Measurements from ENCODE around the gene VGLL4. TPM values are rescaled to one million over a fixed set of nuclear protein-coding genes. Genes with fewer than 3 reads are reported as not detected.

VGLL4 gene
- total RNA-seq, 4 donors from 2014 or later: 41.3 to 54.7 (median 49.5) TPM

DNA sequence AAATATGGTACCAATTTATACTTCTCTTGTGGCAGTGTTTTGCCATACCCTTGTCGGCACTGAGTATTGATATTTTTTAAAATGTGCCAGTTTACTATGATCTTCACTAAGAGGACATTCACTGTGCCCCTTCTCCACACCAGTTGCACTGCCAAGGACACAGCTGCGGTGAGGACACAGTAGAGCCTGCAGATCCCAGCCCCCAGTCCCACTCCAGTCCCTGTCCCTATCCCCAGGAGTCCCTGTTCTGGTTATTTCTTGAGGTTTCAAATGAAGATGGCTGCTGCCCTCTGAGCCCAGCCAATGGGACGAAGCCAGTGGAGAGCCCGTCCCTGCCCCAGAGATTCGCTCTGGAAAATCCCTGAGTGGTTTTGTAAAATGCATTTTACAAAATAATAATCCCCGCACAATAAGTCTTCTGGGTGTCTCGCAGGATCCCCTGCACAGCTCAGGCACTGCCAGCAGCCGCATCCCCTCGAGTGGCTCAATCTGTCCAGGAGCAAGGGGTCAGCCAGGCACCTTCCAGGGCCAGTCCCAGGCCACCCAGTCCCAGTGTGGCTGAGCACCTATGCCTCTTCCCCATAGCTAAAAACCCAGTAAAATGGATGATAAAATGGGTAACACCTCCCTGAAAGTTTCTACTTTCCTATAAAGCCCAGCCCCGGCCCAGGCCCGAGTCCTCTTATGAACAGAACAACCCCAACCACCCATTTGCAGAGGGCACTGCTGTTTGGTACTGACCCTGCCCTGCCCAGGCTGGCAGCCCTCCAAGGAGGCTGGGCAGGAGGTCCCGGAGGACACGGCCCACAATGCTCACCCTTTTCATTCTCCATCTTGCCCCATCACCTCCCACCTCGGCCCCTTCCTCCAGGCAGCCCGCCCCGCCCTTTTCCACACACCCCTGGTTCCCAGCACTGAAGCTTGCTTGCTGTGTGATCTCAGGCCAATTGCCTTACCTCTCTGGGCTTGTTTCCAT, 91.1 kb downstream of the VGLL4 start:
- TF ChIP-seq, protein P1, sequence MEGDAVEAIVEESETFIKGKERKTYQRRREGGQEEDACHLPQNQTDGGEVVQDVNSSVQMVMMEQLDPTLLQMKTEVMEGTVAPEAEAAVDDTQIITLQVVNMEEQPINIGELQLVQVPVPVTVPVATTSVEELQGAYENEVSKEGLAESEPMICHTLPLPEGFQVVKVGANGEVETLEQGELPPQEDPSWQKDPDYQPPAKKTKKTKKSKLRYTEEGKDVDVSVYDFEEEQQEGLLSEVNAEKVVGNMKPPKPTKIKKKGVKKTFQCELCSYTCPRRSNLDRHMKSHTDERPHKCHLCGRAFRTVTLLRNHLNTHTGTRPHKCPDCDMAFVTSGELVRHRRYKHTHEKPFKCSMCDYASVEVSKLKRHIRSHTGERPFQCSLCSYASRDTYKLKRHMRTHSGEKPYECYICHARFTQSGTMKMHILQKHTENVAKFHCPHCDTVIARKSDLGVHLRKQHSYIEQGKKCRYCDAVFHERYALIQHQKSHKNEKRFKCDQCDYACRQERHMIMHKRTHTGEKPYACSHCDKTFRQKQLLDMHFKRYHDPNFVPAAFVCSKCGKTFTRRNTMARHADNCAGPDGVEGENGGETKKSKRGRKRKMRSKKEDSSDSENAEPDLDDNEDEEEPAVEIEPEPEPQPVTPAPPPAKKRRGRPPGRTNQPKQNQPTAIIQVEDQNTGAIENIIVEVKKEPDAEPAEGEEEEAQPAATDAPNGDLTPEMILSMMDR (IDR thresholded peaks at IDR 0.05): no peak
- no peak for ATAC-seq (ENCODE audit: low FRiP score)
- DNase-seq (ENCODE audit: low spot score): no peak

DNA sequence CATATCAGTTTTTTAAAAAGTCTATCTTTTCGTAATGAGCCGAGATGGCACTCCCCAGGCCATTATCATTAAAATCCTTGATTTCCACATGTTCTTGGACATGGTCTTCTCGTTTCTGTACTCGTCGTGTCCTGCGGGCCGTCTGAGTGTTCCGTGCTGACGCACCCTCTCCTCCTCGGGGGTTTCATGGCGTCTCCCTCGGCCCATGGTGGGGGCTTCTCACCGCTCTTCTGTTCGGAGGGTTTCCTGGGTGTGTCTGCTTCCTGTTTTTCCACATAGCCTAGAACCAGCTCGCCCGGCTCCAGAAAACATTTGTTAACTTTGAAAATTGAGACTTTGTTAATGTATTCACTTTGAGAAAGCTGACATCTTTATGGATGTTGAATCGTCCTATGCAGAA, 92.7 kb downstream of the VGLL4 start:
- ATAC-seq (ENCODE audit: low FRiP score) (no peak), DNase-seq (ENCODE audit: low spot score) (no peak)
- TF ChIP-seq, protein P1 (IDR thresholded peaks at IDR 0.05): no peak

DNA sequence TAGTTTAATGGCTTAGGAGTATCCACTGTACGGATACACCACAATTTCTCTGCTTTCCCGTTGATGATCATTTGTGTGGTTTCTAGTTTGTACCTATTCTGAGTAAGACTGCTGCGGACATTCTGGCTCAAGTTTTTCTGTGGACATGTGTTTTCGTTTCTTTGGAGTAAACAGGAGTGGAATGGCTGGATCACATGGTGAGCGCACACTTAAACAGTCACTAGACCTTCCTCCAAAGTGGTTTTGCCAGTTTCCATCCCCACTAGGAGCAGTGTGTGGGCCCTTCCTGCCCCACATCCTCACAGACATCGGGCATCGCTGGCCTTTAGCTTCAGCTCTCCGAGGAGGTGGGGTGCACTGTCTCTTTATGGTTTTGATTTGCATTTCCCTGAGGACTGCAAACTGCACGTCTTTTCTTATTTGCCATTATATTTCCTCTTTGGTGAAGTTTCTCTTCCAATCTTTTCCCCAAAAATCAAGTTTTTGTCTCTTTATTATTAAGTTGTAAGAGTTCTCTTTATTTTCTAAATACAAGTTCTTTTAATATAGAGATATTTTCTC, 94.1 kb downstream of the VGLL4 start:
- TF ChIP-seq, protein P1 (IDR thresholded peaks at IDR 0.05): no peak
- ATAC-seq (ENCODE audit: low FRiP score) (no peak), DNase-seq (ENCODE audit: low spot score) (no peak)

DNA sequence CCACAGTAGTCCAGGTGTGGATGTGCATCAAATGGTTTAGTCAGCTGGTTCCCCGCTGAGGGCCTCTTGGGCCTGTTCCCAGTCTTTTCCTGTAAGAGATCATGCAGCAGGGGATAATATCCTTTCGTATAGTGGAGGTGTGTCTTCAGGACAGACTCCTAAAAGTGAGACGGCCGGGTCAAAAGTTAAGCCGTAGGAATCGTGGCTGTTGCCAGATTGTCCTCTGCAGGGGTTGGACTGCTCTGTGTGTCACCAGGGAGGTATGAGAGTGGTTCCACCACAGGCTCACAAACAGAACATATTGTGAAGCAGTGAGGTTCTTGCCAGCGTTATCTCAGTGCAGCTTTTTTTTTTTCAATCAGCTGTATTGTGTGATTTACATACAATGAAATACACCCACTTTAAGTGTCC, 95.0 kb downstream of the VGLL4 start:
- TF ChIP-seq, protein P1 (IDR thresholded peaks at IDR 0.05): no peak
- DNase-seq (ENCODE audit: low spot score) (no peak), ATAC-seq (ENCODE audit: low FRiP score) (peak; percentile 28)

DNA sequence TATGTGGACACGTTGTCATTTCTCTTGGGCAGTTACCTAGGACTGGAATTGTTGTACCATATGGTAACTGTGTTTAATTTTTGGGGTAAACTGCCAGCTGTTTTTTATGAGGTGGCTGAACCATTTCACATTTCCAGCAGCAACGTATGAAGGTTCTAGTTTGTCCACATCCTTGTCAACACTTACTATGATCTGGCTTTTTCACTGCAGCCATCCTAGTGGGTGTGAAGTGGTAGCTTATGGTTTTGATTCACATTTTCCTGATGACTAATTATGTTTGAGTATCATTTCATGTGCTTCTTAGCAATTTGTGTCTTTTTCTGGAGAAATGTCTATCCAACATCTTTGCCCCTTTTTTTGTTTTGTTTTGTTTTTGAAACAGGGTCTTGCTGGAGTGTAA, 96.2 kb downstream of the VGLL4 start:
- ATAC-seq (ENCODE audit: low FRiP score): no peak
- DNase-seq (ENCODE audit: low spot score): no peak
- TF ChIP-seq, protein P1 (IDR thresholded peaks at IDR 0.05): no peak

DNA sequence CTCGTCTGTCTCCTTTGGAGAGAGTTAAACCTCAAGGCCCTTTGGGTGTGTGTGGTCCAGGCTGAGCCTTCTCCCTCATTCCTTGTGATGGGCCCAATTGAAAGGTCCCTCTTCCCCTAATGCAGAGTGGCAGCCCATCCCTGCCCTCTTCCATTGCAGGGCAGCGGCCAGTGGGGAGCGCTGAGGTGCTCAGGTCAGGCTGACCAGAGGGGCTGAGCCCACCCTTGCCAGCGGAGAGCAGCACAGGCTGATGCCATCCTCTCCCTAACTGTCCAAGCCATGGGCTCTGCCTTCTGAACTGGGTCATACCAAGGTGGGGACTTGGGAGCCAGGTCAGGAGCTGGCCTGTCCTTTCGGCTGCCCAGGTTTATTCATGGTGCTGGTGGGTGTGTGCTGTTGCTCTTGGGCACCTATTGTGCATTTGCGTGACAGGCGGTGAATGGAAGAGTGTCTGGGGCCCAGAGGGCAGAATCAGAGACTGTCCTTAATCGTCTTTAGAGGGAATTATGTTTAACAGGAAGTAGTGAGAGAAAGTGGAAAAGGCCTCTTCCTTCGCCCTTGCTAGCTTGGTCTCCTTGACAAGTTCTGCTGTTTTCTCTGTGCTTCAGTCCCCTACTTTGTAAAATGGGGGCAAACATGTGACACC, 96.9 kb downstream of the VGLL4 start:
- TF ChIP-seq, protein P1 (IDR thresholded peaks at IDR 0.05): no peak
- DNase-seq (ENCODE audit: low spot score): no peak
- ATAC-seq (ENCODE audit: low FRiP score): no peak

All from omental fat pad (tissue), 4 donors.